WTC11 (cell line): ENCODE measurements around the gene CREB3L4. TPM values are rescaled to one million over a fixed set of nuclear protein-coding genes. Genes with fewer than 3 reads are reported as not detected.

Experiments
- FOXJ3 ChIP-seq: sonication (generic); formaldehyde crosslinking; IDR thresholded peaks from 2 replicates; pipeline ENCODE4 v1.9.0; 2021; ENCODE audit warnings: missing genetic modification reagents, mild to moderate bottlenecking, borderline replicate concordance
- FOXK1 ChIP-seq: sonication (generic); formaldehyde crosslinking; IDR thresholded peaks from 2 replicates; pipeline ENCODE4 v1.8.0; 2022; ENCODE audit warnings: mild to moderate bottlenecking, moderate library complexity, missing genetic modification reagents
- FOXP1 ChIP-seq: sonication (generic); formaldehyde crosslinking; IDR thresholded peaks from 2 replicates; pipeline ENCODE4 v1.8.0; 2022; ENCODE audit warnings: missing genetic modification reagents, mild to moderate bottlenecking, moderate library complexity, borderline replicate concordance
- GTF2I ChIP-seq: fragments of 250-450 bp; sonication (Bioruptor Pico); conservative IDR thresholded peaks from 2 replicates; pipeline ENCODE4 v1.4.0; 2021; ENCODE audit warnings: mild to moderate bottlenecking
- KAT7 ChIP-seq: sonication (generic); formaldehyde crosslinking; IDR thresholded peaks from 2 replicates; pipeline ENCODE4 v1.8.1; 2023; ENCODE audit warnings: missing genetic modification reagents, mild to moderate bottlenecking, borderline replicate concordance
- MXD4 ChIP-seq: fragments of 250-450 bp; sonication (Bioruptor Pico); IDR thresholded peaks from 2 replicates; pipeline ENCODE4 v1.8.0; 2021; ENCODE audit warnings: mild to moderate bottlenecking, moderate library complexity, borderline replicate concordance
- MYBL2 ChIP-seq: sonication (generic); formaldehyde crosslinking; IDR thresholded peaks from 2 replicates; pipeline ENCODE4 v1.8.1; 2023; ENCODE audit warnings: mild to moderate bottlenecking, moderate library complexity, missing genetic modification reagents
- NFATC4 ChIP-seq: fragments of 250-450 bp; sonication (Bioruptor Pico); IDR thresholded peaks from 2 replicates; pipeline ENCODE4 v1.9.0; 2021; ENCODE audit warnings: mild to moderate bottlenecking
- NFYB ChIP-seq: sonication (generic); formaldehyde crosslinking; conservative IDR thresholded peaks from 2 replicates; pipeline ENCODE4 v1.8.0; 2022; ENCODE audit warnings: low read depth, missing genetic modification reagents
- OVOL2 ChIP-seq: fragments of 250-450 bp; sonication (Bioruptor Pico); IDR thresholded peaks from 2 replicates; pipeline ENCODE4 v1.9.0; 2021; ENCODE audit warnings: mild to moderate bottlenecking, borderline replicate concordance
- SMAD4 ChIP-seq: sonication (generic); formaldehyde crosslinking; IDR thresholded peaks from 2 replicates; pipeline ENCODE4 v1.8.0; 2022; ENCODE audit warnings: mild to moderate bottlenecking, missing genetic modification reagents
- SP1 ChIP-seq: sonication (generic); formaldehyde crosslinking; conservative IDR thresholded peaks from 2 replicates; pipeline ENCODE4 v1.8.1; 2022; ENCODE audit warnings: missing genetic modification reagents
- TP53 ChIP-seq: sonication (generic); formaldehyde crosslinking; IDR thresholded peaks from 2 replicates; pipeline ENCODE4 v1.8.1; 2023; ENCODE audit warnings: mild to moderate bottlenecking, missing genetic modification reagents
- ZBTB21 ChIP-seq: sonication (generic); formaldehyde crosslinking; IDR thresholded peaks from 2 replicates; pipeline ENCODE4 v1.8.1; 2023; ENCODE audit warnings: mild to moderate bottlenecking, missing genetic modification reagents, borderline replicate concordance
- ZNF219 ChIP-seq: sonication (generic); formaldehyde crosslinking; IDR thresholded peaks from 2 replicates; pipeline ENCODE4 v1.8.0; 2023; ENCODE audit warnings: missing genetic modification reagents, mild to moderate bottlenecking, borderline replicate concordance
- ZNF423 ChIP-seq: fragments of 250-450 bp; sonication (Bioruptor Pico); IDR thresholded peaks from 2 replicates; pipeline ENCODE4 v2.1.2; 2022; ENCODE audit warnings: mild to moderate bottlenecking, moderate library complexity
- ZNF671 ChIP-seq: fragments of 250-450 bp; sonication (Bioruptor Pico); IDR thresholded peaks from 2 replicates; pipeline ENCODE4 v1.8.0; 2021; ENCODE audit warnings: mild to moderate bottlenecking
- total RNA-seq: library from RNA; stranded (reverse); gene quantifications from 3 replicates; pipeline ENCODE4 v1.2.3, GENCODE V29; 2021
- TF ChIP-seq, protein P1 (sequence below): sonication (generic); formaldehyde crosslinking; IDR thresholded peaks from 2 replicates; pipeline ENCODE4 v1.8.0; 2022; ENCODE audit warnings: missing genetic modification reagents
- TF ChIP-seq, protein P2 (sequence below): sonication (generic); formaldehyde crosslinking; IDR thresholded peaks from 2 replicates; pipeline ENCODE4 v1.8.0; 2022; ENCODE audit warnings: mild to moderate bottlenecking, missing genetic modification reagents
- TF ChIP-seq, protein P3 (sequence below): fragments of 200-600 bp; IDR thresholded peaks from 2 replicates; pipeline ENCODE4 v1.8.0; 2022; ENCODE audit warnings: antibody characterized with exemption
- TF ChIP-seq, protein P4 (sequence below): sonication (generic); formaldehyde crosslinking; IDR thresholded peaks from 2 replicates; pipeline ENCODE4 v1.8.0; 2022; ENCODE audit warnings: mild to moderate bottlenecking, missing genetic modification reagents
- TF ChIP-seq, protein P5 (sequence below): fragments of 250-450 bp; sonication (Bioruptor Pico); conservative IDR thresholded peaks from 2 replicates; pipeline ENCODE4 v1.9.0; 2021; ENCODE audit warnings: mild to moderate bottlenecking
- TF ChIP-seq, protein P6 (sequence below): sonication (generic); formaldehyde crosslinking; IDR thresholded peaks from 2 replicates; pipeline ENCODE4 v1.8.1; 2022; ENCODE audit warnings: low read depth, missing genetic modification reagents, borderline replicate concordance
- TF ChIP-seq, protein P7 (sequence below): fragments of 250-450 bp; sonication (Bioruptor Pico); IDR thresholded peaks from 2 replicates; pipeline ENCODE4 v2.1.2; 2022; ENCODE audit warnings: mild to moderate bottlenecking, moderate library complexity
- TF ChIP-seq, protein P8 (sequence below): sonication (generic); formaldehyde crosslinking; conservative IDR thresholded peaks from 2 replicates; pipeline ENCODE4 v1.8.1; 2022; ENCODE audit warnings: mild to moderate bottlenecking, missing genetic modification reagents

Gene CREB3L4
- total RNA-seq, 1 experiment from 2014 or later = 33.1 TPM

DNA sequence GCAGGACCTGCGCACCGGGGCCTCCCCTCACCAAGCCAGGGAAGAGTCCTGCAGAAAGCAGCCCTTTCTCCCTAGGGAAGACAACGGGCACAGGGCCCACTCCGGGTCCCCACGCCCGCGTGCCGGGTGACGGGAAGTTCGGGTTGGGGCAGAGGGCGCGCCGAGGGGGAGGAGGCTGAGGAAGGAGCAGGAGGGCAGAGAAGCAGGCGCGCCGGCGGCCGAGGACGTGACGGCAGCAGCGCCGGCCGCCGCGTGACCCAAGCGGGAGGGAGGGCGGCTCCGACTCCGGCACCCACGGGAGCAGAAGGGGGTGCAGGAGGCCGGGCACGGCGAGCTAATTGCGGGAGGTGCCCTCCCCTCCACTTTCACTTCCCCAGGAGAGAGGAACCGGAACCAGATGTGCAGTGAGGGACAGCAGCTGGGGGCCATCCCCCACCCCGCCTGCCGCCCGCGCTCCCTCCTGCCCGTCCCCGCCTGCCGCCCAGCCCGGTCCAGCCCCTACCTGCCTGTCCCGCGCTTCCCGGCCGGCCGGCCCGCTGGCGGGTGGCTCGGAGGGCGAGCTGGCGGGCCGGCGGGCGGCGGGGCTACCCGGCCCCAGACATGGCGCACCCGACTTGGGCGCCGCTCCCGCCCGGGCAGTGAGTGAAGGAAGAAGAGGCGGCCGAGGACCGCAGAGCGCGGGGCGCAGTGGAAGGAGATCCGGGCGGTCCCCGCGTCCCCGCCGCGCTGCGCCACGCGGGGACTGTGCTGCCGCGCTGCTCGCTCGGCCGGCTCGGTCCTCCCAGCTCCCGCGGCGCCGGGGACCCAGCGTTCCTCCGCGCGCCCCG, 21.7 kb upstream of the CREB3L4 start (continued):
- no peak for TF ChIP-seq ZNF671 (CRISPR knock-in tag)
- TF ChIP-seq TP53 = peak; percentile 34; the same call in 1 of the 2 replicates
- TF ChIP-seq FOXJ3 = no peak
- TF ChIP-seq FOXK1 = no peak; the same call in 1 of the 2 replicates
- TF ChIP-seq FOXP1 (CRISPR knock-in tag) = no peak
- no peak for TF ChIP-seq GTF2I (CRISPR knock-in tag)
- 0 out of 2 replicates have a peak, but pooled peaks have one; percentile 61 for TF ChIP-seq ZNF219 (CRISPR knock-in tag)
- TF ChIP-seq, protein P1, sequence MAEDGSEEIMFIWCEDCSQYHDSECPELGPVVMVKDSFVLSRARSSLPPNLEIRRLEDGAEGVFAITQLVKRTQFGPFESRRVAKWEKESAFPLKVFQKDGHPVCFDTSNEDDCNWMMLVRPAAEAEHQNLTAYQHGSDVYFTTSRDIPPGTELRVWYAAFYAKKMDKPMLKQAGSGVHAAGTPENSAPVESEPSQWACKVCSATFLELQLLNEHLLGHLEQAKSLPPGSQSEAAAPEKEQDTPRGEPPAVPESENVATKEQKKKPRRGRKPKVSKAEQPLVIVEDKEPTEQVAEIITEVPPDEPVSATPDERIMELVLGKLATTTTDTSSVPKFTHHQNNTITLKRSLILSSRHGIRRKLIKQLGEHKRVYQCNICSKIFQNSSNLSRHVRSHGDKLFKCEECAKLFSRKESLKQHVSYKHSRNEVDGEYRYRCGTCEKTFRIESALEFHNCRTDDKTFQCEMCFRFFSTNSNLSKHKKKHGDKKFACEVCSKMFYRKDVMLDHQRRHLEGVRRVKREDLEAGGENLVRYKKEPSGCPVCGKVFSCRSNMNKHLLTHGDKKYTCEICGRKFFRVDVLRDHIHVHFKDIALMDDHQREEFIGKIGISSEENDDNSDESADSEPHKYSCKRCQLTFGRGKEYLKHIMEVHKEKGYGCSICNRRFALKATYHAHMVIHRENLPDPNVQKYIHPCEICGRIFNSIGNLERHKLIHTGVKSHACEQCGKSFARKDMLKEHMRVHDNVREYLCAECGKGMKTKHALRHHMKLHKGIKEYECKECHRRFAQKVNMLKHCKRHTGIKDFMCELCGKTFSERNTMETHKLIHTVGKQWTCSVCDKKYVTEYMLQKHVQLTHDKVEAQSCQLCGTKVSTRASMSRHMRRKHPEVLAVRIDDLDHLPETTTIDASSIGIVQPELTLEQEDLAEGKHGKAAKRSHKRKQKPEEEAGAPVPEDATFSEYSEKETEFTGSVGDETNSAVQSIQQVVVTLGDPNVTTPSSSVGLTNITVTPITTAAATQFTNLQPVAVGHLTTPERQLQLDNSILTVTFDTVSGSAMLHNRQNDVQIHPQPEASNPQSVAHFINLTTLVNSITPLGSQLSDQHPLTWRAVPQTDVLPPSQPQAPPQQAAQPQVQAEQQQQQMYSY (CRISPR knock-in tag) = no peak
- no peak for TF ChIP-seq MYBL2 (CRISPR knock-in tag)
- TF ChIP-seq, protein P2, sequence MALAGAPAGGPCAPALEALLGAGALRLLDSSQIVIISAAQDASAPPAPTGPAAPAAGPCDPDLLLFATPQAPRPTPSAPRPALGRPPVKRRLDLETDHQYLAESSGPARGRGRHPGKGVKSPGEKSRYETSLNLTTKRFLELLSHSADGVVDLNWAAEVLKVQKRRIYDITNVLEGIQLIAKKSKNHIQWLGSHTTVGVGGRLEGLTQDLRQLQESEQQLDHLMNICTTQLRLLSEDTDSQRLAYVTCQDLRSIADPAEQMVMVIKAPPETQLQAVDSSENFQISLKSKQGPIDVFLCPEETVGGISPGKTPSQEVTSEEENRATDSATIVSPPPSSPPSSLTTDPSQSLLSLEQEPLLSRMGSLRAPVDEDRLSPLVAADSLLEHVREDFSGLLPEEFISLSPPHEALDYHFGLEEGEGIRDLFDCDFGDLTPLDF (CRISPR knock-in tag) = no peak
- TF ChIP-seq, protein P3, sequence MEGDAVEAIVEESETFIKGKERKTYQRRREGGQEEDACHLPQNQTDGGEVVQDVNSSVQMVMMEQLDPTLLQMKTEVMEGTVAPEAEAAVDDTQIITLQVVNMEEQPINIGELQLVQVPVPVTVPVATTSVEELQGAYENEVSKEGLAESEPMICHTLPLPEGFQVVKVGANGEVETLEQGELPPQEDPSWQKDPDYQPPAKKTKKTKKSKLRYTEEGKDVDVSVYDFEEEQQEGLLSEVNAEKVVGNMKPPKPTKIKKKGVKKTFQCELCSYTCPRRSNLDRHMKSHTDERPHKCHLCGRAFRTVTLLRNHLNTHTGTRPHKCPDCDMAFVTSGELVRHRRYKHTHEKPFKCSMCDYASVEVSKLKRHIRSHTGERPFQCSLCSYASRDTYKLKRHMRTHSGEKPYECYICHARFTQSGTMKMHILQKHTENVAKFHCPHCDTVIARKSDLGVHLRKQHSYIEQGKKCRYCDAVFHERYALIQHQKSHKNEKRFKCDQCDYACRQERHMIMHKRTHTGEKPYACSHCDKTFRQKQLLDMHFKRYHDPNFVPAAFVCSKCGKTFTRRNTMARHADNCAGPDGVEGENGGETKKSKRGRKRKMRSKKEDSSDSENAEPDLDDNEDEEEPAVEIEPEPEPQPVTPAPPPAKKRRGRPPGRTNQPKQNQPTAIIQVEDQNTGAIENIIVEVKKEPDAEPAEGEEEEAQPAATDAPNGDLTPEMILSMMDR = no peak
- TF ChIP-seq ZBTB21 (CRISPR knock-in tag) = no peak
- TF ChIP-seq NFATC4 = 0 out of 2 replicates have a peak, but pooled peaks have one; percentile 22
- TF ChIP-seq, protein P4, sequence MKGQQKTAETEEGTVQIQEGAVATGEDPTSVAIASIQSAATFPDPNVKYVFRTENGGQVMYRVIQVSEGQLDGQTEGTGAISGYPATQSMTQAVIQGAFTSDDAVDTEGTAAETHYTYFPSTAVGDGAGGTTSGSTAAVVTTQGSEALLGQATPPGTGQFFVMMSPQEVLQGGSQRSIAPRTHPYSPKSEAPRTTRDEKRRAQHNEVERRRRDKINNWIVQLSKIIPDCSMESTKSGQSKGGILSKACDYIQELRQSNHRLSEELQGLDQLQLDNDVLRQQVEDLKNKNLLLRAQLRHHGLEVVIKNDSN = peak; percentile 64; the same call in 1 of the 2 replicates
- TF ChIP-seq OVOL2 = no peak
- TF ChIP-seq, protein P5, sequence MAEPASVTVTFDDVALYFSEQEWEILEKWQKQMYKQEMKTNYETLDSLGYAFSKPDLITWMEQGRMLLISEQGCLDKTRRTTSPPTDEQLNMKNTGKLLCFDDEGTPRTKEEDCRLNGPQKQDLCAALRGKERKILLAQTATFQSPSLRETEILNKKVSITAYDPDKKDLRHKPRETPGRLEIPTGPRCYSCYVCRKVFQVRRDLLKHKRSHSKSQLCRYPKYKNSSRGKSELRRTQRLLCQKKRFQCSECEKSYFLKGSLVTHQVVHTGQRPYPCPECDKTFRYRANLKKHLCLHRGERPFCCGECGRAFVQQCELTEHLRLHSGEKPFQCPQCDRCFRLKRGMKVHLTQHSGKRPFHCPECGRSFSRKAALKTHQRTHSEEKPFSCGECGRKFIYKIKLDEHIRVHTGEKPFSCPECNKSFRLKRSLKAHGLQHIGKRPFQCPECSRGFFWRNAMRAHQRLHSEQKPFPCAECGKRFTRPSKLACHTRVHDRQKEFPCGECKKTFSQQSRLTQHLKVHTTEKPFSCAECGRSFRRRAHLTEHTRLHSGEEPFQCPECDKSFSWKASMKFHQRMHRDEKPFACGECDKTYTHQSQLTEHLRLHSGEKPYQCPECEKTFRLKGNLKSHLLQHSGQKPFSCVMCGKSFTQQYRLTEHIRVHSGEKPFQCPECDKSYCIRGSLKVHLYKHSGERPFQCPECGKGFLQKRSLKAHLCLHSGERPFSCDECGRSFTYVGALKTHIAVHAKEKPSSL (CRISPR knock-in tag) = no peak
- TF ChIP-seq, protein P6, sequence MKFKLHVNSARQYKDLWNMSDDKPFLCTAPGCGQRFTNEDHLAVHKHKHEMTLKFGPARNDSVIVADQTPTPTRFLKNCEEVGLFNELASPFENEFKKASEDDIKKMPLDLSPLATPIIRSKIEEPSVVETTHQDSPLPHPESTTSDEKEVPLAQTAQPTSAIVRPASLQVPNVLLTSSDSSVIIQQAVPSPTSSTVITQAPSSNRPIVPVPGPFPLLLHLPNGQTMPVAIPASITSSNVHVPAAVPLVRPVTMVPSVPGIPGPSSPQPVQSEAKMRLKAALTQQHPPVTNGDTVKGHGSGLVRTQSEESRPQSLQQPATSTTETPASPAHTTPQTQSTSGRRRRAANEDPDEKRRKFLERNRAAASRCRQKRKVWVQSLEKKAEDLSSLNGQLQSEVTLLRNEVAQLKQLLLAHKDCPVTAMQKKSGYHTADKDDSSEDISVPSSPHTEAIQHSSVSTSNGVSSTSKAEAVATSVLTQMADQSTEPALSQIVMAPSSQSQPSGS (CRISPR knock-in tag) = no peak
- TF ChIP-seq SP1 (CRISPR knock-in tag) = no peak
- TF ChIP-seq, protein P7, sequence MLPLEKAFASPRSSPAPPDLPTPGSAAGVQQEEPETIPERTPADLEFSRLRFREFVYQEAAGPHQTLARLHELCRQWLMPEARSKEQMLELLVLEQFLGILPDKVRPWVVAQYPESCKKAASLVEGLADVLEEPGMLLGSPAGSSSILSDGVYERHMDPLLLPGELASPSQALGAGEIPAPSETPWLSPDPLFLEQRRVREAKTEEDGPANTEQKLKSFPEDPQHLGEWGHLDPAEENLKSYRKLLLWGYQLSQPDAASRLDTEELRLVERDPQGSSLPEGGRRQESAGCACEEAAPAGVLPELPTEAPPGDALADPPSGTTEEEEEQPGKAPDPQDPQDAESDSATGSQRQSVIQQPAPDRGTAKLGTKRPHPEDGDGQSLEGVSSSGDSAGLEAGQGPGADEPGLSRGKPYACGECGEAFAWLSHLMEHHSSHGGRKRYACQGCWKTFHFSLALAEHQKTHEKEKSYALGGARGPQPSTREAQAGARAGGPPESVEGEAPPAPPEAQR (CRISPR knock-in tag) = no peak
- TF ChIP-seq KAT7 (CRISPR knock-in tag) = peak; percentile 34; the same call in 1 of the 2 replicates
- TF ChIP-seq ZNF423 (CRISPR knock-in tag) = no peak
- TF ChIP-seq MXD4 (CRISPR knock-in tag) = no peak
- no peak for TF ChIP-seq NFYB
- TF ChIP-seq SMAD4 (CRISPR knock-in tag) = no peak
- TF ChIP-seq, protein P8, sequence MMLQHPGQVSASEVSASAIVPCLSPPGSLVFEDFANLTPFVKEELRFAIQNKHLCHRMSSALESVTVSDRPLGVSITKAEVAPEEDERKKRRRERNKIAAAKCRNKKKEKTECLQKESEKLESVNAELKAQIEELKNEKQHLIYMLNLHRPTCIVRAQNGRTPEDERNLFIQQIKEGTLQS (CRISPR knock-in tag) = no peak
